GM19240 (cell line): ENCODE results near the gene MAGED1.

Source experiments
- DNase-seq: peaks from one replicate; pipeline ENCODE4 v3.0.0; 2011; ENCODE audit warnings: low spot score; ENCODE audit not compliant: insufficient read length

MAGED1 gene, protein sequence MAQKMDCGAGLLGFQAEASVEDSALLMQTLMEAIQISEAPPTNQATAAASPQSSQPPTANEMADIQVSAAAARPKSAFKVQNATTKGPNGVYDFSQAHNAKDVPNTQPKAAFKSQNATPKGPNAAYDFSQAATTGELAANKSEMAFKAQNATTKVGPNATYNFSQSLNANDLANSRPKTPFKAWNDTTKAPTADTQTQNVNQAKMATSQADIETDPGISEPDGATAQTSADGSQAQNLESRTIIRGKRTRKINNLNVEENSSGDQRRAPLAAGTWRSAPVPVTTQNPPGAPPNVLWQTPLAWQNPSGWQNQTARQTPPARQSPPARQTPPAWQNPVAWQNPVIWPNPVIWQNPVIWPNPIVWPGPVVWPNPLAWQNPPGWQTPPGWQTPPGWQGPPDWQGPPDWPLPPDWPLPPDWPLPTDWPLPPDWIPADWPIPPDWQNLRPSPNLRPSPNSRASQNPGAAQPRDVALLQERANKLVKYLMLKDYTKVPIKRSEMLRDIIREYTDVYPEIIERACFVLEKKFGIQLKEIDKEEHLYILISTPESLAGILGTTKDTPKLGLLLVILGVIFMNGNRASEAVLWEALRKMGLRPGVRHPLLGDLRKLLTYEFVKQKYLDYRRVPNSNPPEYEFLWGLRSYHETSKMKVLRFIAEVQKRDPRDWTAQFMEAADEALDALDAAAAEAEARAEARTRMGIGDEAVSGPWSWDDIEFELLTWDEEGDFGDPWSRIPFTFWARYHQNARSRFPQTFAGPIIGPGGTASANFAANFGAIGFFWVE

DNA sequence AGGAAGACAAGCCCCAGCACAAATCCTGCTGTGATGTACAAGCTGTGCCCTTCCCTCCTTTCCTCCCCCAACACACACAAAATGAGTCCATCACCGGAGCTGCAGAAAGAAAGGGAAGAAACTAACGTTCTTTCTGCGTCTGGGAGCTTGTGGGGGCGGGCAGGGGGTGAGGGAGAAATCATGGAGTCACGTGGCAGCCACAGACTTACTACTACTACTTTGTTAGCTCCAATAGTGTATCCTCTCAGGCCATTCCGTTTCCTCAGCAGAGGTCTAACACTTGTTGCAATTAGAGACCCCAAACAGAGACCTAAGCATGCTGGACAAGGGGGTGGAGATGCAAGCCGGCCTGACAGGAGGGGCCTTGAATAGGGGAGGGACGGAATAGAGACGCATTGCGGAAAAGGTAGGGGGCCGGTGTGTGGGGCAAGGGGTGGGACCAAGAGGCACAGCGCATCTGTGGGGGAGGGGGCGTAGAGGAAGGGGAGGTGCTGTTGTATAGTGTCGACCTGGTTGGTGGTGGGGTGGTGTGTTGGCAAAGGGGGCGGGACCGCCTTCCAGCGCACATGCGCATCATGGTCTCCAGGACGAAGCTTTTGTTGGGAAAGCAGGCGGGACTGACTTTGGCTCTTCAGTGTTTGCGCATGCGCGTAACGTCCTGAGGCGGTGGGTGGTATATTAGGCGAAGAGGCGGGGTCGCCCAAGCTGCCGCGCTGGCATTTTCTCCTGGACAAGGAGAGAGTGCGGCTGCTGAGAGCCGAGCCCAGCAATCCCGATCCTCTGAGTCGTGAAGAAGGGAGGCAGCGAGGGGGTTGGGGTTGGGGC lies at the start of gene MAGED1:
MAGED1 (plus strand) TSS at position 703 of the 825 bp plus-strand sequence. CDS start 682 bp downstream, outside the sequence.
- no peak for DNase-seq

DNA sequence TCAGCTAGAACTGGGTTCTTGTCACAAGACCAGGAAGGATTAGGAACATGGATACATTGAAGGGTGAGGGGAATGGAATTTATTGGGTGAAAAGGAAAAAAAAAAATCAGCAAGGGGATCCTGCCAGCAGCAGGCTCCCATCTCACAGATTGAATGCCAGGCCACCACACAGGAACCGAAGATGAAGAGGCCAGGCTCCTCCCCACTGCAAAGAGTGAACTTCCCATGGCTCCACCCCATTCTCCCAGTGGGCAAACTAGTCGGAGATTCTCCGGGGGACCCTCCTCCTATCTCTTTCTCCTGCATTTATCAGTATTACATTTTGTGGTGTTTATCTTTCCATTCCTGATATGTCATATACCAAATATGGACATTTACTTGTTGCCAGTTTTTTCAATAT lies 46.0 kb upstream of the MAGED1 start:
- DNase-seq, result no peak

DNA sequence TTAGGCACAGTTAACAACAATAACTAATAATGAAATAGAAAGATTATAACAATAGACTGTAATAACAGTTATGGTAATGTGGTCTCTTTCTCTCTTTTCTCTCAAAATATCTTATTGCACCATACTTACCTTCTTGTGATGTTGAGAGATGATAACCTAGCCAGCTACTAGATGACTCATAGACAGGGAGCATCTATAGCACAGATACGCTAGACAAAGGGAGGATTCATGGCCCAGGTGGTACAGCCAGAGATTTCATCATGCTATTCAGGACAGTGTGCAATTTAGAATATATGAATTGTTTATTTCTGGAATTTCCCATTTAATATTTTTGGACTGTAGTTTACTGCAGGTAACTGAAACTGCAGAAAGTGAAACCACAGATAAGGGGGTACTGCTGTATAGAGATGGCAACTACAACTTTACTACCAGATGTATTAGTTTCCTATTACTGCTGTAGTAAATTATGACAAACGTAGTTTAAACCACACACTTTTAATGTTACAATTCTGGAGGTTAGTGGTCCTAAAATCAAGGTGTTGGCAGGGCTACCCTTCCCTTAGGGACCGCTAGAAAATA lies 41.8 kb upstream of the MAGED1 start:
- no peak for DNase-seq

DNA sequence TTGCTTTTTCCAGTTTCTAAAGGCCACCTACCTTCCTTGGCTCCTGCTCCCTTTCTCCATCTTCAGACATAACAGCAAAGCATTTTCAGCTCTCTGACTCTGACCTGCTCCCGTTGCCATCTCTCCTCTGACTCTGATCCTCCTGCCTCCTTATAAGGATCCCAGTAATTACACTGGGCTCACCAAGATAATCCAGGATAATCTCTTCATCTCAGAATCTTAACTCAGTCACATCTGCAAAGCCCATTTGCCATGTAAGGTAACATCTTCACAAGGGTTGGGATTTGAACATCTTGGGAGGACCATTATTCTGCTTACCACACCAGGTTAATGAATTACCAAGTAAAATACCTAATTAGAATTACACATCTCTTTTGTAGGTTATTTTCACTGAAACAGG lies 41.3 kb upstream of the MAGED1 start:
- no peak for DNase-seq

DNA sequence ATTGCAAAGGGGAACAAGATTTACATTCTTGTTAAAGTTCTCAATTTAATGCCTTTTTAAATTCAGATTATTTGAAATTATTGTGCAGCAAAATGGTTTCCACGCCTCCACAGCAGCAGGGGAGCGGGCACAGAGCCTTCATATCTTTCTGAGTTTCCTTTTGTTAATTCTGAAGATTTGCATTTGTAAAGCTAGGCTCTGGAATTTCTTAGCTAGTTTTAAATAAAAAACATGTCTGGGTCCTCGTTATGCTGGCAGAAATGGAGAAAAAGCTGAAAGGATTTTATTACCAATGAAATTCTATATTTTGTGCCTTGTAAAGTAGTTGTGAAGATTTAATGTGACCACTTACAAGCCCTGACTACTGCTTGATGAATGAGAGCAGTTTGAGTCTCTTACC lies 40.8 kb upstream of the MAGED1 start:
- no peak for DNase-seq

DNA sequence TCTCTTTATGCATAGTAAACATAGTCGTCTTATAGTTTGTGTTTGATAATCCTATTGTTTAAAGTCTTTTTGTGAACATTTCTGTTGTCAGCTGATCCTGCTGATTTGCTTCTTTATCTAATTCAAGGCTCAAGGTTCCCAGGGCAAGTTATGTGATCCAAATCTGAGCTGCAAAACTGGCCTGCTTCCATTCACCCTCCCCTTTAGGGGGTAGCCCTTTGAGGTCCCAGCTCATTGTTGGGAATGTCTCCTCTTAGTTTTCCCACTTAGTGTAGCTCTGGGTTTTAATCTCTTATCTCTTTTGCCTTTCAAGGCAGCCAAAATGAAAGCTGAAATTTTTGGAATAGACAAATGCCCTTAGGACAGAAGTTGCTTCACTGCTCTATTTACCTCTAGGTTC lies 40.2 kb upstream of the MAGED1 start:
- no peak for DNase-seq

DNA sequence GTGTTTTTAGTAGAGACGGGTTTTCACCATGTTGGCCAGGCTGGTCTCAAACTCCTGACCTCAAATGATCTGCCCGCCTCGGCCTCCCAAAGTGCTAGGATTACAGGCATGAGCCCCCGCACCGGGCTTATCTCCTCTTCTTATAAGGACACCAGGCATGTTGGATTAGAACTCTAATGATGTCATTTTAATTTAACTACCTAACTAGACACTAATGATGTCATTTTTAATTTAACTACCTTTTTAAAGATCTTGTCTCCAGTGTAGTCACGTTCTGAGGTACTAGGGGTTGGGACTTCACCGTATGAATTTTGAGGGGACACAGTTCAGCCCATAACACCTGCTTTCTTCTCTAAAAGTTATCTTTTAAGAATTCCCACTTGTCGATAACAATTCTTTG lies 37.7 kb upstream of the MAGED1 start:
- DNase-seq, result no peak

DNA sequence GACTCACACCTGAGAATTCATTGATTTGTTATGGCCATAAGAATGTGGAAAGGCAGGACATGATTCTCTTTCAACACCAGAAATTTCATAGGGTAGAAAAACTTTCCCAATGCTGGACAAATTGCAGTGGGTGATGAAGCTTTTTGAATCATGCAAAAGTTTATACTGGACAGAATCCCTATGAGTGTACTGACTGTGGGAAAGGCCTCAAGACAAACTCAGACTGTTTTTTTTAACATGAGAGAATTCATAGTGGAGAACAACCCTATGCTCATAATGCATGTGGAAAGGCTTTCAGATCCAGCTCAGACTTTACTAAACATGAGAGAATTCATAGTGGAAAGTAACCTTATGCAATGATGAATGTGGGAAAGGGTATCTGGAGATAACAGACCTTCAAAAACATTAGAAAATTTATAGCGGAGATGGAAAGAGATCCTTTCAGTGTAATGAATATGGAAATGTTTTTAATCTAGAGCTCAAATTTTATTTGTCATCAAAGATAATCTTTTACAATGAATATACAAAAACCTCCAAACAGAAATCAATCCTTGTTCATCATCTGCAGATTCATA lies 36.2 kb upstream of the MAGED1 start:
- no peak for DNase-seq

DNA sequence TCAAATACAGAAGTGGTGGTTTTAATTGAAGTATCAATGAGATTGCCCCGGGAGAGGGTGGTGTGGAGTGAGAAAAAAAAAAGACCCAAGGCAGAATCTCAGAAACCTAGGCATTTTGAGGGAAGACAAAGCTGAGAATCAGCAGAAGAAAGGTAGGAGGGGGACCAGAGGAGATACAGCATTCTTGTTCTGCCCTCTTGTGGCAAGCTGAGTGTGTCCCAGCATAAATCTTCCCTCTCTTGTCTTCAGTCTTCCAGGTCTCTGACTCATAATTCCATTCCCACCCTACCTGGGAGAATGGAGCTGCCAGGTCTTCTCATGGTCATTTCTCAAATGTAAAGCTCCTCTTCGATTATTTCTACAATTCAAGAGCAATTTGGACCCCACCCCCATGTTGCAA lies 32.7 kb upstream of the MAGED1 start:
- no peak for DNase-seq

DNA sequence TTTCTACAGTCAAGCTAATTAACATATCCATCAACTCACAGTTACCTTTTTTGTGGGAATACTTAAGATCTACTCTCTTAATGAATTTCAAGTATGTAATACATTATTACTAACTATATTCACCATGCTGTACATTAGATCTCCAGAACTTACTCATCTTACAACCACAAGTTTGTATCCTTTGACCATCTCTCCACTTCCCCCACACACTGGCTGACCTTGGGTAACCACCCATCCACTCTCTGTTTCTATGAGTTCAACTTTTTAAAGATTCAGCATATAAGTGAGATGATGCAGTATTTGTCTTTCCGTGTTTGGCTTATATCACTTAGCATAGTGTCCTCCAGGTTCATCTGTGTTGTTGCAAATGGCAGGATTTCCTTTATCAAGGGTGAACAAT lies 30.5 kb upstream of the MAGED1 start:
- DNase-seq, result no peak

DNA sequence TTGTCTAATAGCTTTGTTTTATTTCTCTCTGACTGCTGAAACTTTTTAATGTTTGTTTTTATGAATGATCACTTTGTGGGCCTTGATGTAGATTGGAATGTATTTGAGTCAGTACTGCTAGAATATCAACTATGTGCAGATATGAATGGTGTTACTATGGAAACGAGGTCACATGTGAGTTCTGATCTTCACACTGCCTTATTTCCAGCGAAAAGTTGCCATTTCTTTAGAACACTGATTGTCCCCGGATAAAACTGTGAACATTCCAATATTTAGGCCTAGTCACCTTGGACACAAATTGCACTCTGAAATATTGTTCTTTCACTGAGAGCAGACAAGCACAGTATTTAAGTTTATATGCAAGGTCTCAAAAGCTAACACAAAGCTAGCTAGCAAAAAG lies 27.2 kb upstream of the MAGED1 start:
- no peak for DNase-seq

DNA sequence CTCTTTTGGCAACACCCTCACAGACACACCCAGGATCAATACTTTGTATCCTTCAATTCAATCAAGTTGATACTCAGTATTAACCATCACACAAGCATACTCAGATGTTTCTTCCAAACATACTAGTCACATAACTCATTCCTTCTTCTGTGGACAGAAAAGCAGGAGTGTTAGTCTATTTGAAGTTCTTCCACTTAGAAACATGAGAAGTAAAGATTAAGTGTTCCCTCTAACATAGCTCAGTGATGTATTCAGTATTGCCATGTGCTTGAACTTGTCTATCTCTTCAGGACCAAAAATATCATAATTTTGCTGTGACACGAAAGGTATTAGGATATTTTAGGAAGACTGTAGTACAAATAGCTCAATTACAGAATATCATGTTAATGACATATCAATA lies 25.8 kb upstream of the MAGED1 start:
- DNase-seq, result no peak

DNA sequence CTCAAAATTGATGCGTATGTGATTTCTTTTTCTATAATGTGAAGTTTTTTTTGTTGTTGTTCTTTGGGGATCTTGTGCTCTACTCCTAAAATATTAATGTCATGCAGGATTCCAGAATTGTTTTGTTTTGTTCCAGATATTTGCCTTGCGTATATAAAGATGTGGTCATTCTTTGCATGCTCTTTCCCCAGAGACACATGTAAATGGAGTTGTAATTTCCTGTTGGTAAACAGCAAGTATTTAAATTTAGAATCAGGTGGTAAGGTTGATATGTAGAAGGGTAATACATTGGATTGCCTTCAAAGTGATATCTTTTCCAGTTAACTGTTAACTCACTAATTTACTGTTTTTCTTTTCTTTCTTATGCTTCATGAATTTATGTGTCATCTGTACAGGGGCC lies 23.1 kb upstream of the MAGED1 start:
- no peak for DNase-seq

DNA sequence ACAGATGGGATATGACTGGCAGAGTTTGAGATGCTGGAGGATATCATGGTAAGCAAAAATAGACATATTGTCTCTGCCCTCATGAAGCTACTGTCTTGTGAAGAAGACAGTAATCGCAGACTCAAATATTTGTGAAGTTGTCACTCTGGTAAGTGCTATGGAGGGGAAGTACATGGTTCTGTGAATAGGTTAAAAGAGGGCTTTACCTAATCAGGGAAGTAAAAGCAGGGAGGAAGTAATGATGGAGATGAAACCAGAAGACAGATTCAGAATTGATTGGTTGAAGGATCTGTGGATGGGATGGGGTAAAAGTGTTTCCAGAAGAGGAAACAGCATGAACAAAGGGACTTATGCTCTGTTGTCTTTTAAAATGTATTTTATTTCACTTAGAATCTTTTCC lies 19.3 kb upstream of the MAGED1 start:
- DNase-seq, result no peak

DNA sequence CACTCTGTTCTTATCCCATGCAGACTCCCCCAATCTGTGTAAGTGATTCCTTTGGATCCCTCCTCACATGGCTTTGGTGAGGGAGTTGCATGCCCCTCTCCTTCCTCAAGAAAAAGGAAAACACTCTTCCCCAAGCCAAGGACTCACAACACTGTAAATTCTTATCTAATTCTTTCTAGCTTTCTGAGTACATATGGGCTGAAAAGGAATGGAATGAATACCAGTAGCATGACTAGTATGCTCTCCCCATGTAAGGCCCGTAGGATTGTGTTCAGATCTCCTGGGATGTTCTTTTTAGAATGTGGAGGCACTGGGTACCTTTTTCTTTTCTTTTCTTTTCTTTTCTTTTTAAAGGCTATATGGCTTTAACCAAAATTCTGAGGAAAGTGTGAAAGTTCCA lies 17.0 kb upstream of the MAGED1 start:
- no peak for DNase-seq

DNA sequence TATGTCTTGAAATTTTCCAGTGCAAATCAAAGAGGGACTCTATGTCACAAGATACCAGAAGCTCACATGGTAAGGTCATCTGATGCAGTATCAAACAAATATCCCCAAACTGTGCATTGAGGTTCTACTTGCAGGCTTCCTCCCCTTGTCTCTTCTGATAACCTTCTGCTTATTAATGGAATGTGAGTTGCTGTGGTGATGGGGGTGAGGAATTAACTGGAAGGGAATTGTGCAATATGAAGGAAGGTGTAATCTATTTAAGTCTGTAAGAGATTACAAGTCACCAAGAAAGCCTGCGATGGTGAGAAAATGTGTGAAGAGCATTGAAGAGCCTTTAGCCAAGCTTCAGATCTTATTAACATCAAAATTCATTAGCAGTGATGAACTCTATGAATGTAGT lies 15.4 kb upstream of the MAGED1 start:
- no peak for DNase-seq

DNA sequence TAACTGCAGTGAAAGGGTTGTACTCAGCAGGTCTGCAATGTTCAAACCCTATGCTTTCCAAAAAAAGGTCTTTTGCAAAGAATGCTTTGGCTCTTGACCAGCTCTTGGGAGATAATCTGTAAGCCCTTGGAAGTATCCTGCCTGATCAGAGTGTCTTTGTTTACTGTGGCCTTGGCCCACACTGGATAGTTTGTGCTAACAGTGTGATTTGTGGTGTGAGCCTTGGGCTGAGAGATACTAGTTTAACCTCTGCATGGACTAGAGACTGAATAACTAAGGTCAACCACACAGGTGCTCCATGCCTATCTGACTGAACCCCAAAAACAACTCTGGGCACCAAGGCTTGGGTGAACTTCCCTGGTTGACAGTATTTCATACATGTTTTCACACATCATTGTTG lies 3.6 kb upstream of the MAGED1 start:
- no peak for DNase-seq

DNA sequence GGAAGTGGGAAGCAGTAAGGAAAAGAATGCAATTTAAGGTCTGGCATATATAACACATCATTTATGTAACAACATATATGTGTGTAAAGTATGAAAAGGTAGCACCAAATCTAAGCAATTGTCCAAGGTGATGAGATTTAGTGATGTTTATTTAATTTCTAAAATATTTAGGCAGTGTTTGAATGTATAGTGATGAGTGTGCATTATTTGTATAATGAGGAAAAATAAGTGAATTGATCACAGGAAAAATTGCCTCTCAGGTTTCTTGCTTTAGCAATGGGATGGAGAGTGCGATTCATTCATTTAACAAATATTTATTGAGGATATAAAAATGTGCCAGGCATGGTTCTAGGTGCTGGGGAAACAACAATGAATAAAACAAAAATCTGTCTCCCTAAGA lies 2.2 kb upstream of the MAGED1 start:
- DNase-seq, result no peak

DNA sequence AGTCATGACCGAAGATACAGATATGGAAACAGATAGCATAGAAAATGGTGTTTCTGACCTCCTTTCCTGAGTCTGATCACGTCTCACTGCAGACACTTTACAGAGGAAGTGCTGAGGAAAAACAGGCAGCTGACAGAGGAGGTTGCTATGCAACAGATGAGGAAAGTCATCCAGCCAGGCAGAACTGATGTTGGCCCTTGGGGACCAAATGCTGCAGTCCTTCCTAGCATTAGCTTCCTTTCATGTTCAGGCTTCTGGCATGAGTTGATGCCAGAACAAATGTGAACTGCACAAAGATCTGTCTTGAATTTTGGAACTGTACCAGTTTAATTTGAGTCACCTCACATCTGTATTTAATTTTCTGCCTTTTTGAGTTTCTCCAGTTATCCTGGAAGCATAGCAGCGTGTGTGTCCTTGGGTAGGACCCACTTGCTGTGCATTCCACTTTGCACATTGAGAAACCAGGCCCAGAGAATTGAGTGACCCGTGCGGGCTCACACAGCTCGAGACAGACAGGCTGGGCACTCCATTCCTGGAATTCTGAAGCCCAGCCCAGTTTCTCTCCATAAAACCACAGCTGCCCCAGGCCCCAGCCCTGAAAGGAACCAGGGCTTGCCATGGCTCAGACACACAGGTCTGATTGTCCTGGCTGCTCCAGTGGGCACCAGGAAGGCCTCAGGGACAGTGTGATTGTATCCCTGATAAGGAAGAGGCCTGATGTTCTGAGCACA lies 1.4 kb upstream of the MAGED1 start:
- no peak for DNase-seq

DNA sequence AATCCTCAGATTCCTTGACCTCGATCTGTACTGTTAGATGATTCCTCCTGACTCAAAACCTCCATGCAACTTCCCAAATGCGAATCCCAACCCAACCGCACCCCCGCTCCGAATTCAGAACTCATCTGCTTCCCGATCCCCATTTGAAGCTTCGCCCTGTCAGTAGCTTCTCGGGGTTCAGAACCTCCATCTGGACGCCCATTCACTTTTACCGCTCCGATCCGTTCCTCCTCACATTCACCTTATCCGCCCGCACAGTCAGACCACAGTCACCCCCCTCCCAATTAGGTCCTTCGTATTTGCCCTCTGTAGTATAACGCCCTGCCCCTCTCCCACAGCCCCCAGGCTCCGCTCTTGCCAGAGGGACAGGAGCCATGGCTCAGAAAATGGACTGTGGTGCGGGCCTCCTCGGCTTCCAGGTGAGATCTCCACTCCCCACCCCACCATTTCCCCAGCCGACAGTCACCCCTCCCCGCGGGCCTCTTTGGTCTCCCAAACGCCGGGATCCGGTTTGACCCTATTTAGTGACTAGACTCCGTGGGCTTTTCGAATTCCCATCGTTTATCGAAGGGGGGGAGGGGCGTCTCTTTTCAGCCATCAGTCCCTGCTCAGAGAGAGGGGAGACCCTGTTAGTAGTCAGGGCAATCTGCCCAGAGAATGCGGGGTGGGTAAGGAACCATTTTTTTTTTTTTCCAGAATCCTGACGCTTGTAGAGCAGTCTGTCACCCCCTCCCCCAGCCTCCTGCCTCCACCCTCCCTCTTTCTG lies 691 bp downstream of the MAGED1 start:
- no peak for DNase-seq
